ENCODE results near the gene GGA2.

DNA sequence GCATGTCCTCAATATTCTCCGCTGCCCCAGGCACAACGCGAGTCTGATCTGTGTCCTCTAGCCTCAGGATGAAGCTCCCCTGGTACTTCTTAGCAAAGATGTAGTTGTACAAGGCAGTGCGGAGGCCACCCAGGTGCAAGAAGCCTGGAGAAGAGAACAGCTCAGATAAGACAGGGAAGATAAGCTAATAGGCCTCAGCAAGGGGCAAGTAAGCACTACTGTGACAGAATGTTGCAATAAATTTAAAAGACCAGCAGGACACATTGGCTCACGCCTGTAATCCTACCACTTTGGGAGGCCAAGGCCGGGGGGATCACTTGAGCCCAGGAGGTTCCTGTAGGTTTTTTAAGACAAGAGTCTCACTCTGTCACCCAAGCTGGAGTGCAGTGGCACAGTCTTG lies 41.9 kb upstream of the GGA2 start:
- TF ChIP-seq, protein P1, sequence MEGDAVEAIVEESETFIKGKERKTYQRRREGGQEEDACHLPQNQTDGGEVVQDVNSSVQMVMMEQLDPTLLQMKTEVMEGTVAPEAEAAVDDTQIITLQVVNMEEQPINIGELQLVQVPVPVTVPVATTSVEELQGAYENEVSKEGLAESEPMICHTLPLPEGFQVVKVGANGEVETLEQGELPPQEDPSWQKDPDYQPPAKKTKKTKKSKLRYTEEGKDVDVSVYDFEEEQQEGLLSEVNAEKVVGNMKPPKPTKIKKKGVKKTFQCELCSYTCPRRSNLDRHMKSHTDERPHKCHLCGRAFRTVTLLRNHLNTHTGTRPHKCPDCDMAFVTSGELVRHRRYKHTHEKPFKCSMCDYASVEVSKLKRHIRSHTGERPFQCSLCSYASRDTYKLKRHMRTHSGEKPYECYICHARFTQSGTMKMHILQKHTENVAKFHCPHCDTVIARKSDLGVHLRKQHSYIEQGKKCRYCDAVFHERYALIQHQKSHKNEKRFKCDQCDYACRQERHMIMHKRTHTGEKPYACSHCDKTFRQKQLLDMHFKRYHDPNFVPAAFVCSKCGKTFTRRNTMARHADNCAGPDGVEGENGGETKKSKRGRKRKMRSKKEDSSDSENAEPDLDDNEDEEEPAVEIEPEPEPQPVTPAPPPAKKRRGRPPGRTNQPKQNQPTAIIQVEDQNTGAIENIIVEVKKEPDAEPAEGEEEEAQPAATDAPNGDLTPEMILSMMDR (IDR thresholded peaks at IDR 0.05; ENCODE audit: insufficient read depth, low read length, poor library complexity, severe bottlenecking) = no peak
- no peak for TF ChIP-seq EZH2phosphoT487 (conservative IDR thresholded peaks at IDR 0.05; ENCODE audit: low read length)

Data from SU-DHL-6 (cell line).